ENCODE results near the gene KCND3.

Gene KCND3

DNA sequence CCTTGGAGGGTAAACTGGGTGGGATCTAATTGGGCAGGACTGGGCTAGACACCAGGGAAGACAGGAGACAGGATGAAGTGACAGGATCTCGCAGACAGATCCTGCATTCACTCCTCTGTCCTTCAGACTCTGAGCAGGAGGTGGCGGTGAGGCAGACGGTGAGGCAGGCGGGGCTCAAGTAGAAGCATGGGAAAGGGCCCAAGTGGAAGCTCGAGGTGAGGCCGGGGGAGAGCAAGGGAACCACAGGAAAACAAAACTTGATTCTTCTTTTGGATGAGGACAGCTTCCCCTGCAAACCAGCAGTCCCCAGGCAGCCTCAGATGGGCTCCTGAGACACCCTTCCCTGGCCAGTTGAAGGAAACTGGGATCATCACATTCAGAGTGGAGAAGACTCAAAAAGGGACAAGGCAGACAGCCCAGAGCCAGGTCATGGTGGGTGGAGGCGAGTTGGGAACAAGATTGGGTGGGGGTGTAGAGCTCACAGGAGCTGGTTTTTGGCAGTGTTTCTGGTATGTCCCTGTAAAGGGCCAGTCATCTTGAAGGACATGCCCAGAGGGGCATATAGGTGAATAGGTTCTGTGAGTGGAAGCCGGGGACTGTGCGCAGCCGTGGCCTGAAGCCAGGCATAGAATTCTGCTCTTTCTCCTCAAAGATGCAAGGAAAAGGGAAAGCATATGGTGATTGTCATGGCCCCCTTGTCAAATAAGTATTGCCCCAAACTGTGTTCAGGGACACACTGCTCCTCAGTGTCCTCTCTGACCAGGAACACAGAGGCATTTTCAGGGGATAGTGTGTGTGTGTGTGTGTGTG is 268.3 kb downstream of the KCND3 start:
- no peak for TF ChIP-seq CTCF (IDR thresholded peaks at IDR 0.05)
- no peak for TF ChIP-seq ZFX (IDR thresholded peaks at IDR 0.05; ENCODE audit: borderline replicate concordance)
- no peak overlapping the region for H3K27ac ChIP-seq

Data from 22Rv1 (cell line).